ENCODE results near the gene EML2.

The EML2 gene

DNA sequence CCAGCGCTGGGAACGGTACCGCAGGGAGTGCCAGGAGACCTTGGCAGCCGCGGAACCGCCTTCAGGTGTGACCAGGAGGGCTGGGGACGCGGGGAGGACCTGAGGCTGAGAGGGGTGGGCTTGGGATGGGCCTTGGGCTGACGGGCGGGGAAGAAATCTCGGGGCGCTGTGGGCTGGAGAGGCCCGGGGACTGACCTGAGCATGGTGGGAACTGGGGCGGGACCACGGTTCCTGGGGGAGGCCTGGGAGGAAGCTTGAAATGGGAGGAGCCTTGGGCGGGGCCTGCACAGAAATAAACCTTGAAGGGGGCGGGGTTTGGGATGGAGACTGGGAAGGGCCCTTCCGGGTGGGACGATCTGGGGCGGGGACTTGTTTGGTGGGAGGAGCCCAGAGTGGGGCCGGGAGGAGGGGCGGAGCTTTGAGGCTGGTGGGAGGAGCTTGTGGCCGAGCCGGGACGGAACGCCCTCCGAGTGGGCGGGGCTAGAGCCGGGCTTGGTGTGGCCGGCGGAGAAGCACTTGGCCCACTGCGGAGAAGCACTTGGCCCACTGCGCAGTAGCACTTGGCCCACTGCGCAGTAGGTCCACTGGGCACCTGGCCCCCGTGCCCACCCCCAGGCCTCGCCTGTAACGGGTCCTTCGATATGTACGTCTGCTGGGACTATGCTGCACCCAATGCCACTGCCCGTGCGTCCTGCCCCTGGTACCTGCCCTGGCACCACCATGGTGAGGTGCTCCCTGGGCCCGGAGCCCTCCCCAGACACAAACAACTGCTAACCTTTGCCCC is 31.7 kb upstream of the EML2 start:
- H3K9ac ChIP-seq (ENCODE audit: low read length), result peak overlapping the region; percentile 20
- H3K4me3 ChIP-seq (ENCODE audit: low read depth, low read length), result peak overlapping the region; percentile 69
- no peaks in the 10 kb centered on the region for H3K36me3 ChIP-seq (ENCODE audit: control insufficient read depth, insufficient read depth, low read length)
- H3K4me1 ChIP-seq (ENCODE audit: control insufficient read depth, insufficient read depth, low read length), result peaks cover 13% of the 10 kb centered on the region
- peaks cover 32% of the 10 kb centered on the region for H3K27me3 ChIP-seq (ENCODE audit: control insufficient read depth, insufficient read depth, low read length)
- H3K27ac ChIP-seq (ENCODE audit: low read depth, low read length), result no peak overlapping the region
- H3K9me3 ChIP-seq (ENCODE audit: control insufficient read depth, insufficient read depth, low read depth, low read length), result no peaks in the 10 kb centered on the region

DNA sequence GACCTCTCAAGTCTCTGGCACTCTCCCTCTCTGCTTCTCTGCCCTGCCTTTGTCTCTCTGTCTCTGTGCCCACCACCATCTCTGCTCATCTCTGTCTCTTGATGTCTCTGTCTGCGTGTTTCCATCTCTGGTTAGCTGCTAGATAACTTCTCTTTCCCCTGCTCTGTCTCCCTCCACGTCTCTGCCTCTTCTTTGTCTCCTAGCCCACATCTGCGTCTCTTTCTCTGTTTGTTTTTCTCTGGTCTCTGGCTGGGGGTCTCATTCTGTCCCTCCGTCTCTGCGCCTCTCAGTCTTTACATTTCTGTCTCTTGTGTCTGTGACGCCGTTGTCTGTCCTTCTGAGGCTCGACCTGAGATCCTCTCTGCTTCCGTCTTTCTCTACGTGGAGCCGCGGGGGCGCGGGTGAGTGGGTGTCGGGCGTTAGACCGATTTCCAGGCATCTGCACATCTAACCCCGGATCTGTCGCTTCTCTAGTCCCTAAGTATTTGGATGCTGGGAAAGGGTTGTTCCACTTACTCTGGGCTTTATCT is 29.2 kb upstream of the EML2 start:
- Histone ChIP-seq H3K9ac (ENCODE audit: low read length) (peak overlapping the region; percentile 21), H3K9me3 (ENCODE audit: control insufficient read depth, insufficient read depth, low read depth, low read length) (no peaks in the 10 kb centered on the region), H3K4me1 (ENCODE audit: control insufficient read depth, insufficient read depth, low read length) (peaks cover 13% of the 10 kb centered on the region), H3K27me3 (ENCODE audit: control insufficient read depth, insufficient read depth, low read length) (peaks cover 32% of the 10 kb centered on the region), H3K4me3 (ENCODE audit: low read depth, low read length) (peak overlapping the region; percentile 67), H3K27ac (ENCODE audit: low read depth, low read length) (no peak overlapping the region), H3K36me3 (ENCODE audit: control insufficient read depth, insufficient read depth, low read length) (no peaks in the 10 kb centered on the region)

DNA sequence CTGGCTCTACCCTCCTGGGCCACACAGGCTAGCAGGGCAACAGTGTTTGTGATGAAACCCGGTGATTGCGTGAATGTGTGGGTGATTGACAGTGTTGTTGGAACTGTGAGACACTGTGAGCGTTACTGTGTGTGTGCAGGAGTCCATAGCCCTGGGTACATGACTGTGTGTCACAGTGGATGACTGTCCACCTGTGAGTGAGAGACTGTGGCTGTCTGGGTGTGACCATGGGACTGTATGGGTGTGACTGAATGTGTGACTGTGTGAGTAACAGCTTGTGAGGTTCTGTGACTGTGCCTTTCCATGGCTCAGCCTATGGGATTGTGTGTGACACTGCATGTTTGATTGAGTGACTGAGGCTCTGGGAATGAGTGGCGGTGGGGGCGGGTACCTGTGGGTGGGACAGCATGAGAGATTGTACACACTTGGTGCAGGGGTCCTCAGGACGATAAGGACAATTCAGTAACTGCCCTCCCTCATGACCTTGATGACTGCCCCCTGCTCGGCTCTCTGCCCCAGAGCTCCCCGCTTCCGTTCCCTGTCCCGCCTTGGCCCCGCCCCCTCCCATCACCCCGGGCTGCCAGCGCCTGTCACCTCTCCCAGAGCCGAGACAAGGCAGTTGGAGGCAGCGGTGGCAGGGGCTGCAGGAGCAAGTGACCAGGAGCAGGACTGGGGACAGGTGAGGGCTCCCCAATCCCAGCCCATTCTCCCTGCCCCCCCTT is 28.6 kb upstream of the EML2 start, which contains the start of gene GIPR:
TSS of gene GIPR (plus strand) at position 602 of the 722 bp plus-strand sequence. CDS start 1,300 bp downstream, outside the sequence.
- Histone ChIP-seq H3K9ac (ENCODE audit: low read length) (peak within 1 kb of the TSS; percentile 21), H3K4me3 (ENCODE audit: low read depth, low read length) (peak within 1 kb of the TSS; percentile 67), H3K36me3 (ENCODE audit: control insufficient read depth, insufficient read depth, low read length) (no peaks in the 10 kb centered on the region), H3K9me3 (ENCODE audit: control insufficient read depth, insufficient read depth, low read depth, low read length) (no peaks in the 10 kb centered on the region), H3K27me3 (ENCODE audit: control insufficient read depth, insufficient read depth, low read length) (peaks cover 32% of the 10 kb centered on the region), H3K27ac (ENCODE audit: low read depth, low read length) (no peak within 1 kb of the TSS), H3K4me1 (ENCODE audit: control insufficient read depth, insufficient read depth, low read length) (peaks cover 13% of the 10 kb centered on the region)

DNA sequence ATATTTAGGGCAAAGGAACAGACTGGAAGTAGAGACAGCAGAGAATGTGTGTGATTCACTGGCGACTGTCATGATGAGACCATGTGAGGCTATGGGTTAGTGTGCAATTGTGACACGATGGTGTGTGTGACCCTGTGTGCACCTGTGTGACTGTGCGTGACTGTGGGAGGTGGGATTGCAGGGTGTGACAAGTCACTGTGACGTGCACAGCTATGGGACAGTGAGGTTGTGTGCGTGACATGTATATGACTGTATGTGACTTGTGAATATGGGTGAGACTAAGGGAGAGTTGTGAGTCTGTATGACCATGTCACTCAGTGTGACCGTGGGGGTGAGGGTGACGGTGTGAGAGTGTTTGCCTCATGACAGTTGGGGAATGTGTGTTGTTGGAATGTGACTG is 25.4 kb upstream of the EML2 start:
- H3K36me3 ChIP-seq (ENCODE audit: control insufficient read depth, insufficient read depth, low read length), result no peaks in the 10 kb centered on the region
- peaks cover 16% of the 10 kb centered on the region; the same call in 1 of the 2 replicates for H3K27me3 ChIP-seq (ENCODE audit: control insufficient read depth, insufficient read depth, low read length)
- H3K9me3 ChIP-seq (ENCODE audit: control insufficient read depth, insufficient read depth, low read depth, low read length), result no peaks in the 10 kb centered on the region
- no peak overlapping the region for H3K9ac ChIP-seq (ENCODE audit: low read length)
- H3K4me1 ChIP-seq (ENCODE audit: control insufficient read depth, insufficient read depth, low read length), result peaks cover 9% of the 10 kb centered on the region
- no peak overlapping the region for H3K27ac ChIP-seq (ENCODE audit: low read depth, low read length)
- no peak overlapping the region for H3K4me3 ChIP-seq (ENCODE audit: low read depth, low read length)

DNA sequence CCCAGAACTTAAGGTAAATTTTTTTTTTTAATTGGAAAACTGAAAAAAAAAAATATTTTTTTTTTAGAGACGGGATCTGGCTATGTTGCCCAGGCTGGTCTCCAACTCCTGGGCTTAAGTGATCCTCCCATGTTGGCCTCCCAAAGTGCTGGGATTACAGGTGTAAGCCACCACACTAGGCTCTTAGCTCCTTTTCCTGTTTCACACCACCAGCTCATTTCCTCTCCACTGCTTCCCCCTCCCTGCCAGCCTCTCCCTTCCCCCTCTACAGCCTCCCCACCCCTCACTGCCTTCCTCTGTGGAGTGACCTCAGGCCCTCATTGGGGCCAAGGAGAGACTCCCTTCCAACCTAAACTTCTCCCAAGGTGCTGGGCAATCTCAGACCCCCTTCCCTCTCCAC is 24.6 kb upstream of the EML2 start:
- Histone ChIP-seq H3K36me3 (ENCODE audit: control insufficient read depth, insufficient read depth, low read length) (no peaks in the 10 kb centered on the region), H3K4me1 (ENCODE audit: control insufficient read depth, insufficient read depth, low read length) (peaks cover 9% of the 10 kb centered on the region), H3K27me3 (ENCODE audit: control insufficient read depth, insufficient read depth, low read length) (peaks cover 8% of the 10 kb centered on the region; the same call in 1 of the 2 replicates), H3K27ac (ENCODE audit: low read depth, low read length) (no peak overlapping the region), H3K9ac (ENCODE audit: low read length) (no peak overlapping the region), H3K9me3 (ENCODE audit: control insufficient read depth, insufficient read depth, low read depth, low read length) (no peaks in the 10 kb centered on the region), H3K4me3 (ENCODE audit: low read depth, low read length) (no peak overlapping the region)

DNA sequence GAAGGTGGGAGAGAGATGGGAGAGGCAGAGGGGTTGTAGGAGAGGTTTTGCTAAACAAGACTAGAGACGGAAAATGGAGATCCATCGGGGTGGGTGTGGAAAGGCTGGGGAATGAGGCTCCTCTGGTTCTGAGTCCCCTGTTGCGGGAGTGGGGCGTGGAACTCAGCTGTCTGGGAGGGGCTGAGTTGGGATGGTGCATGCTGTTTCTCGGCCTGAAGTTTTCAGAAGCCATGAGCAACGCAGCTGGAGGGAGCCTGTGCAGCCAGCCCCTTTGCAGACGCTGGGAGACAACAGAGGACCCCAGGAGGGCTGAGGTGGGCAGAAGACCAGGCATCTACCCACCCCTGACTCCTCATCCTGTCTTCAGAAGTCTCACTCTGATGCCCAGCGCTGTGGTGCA is 21.4 kb upstream of the EML2 start:
- Histone ChIP-seq H3K36me3 (ENCODE audit: control insufficient read depth, insufficient read depth, low read length) (no peaks in the 10 kb centered on the region), H3K9ac (ENCODE audit: low read length) (no peak overlapping the region), H3K4me1 (ENCODE audit: control insufficient read depth, insufficient read depth, low read length) (0 out of 2 replicates have a peak, but pooled peaks cover 5% of the 10 kb centered on the region), H3K27ac (ENCODE audit: low read depth, low read length) (no peak overlapping the region), H3K4me3 (ENCODE audit: low read depth, low read length) (no peak overlapping the region), H3K27me3 (ENCODE audit: control insufficient read depth, insufficient read depth, low read length) (no peaks in the 10 kb centered on the region), H3K9me3 (ENCODE audit: control insufficient read depth, insufficient read depth, low read depth, low read length) (no peaks in the 10 kb centered on the region)

DNA sequence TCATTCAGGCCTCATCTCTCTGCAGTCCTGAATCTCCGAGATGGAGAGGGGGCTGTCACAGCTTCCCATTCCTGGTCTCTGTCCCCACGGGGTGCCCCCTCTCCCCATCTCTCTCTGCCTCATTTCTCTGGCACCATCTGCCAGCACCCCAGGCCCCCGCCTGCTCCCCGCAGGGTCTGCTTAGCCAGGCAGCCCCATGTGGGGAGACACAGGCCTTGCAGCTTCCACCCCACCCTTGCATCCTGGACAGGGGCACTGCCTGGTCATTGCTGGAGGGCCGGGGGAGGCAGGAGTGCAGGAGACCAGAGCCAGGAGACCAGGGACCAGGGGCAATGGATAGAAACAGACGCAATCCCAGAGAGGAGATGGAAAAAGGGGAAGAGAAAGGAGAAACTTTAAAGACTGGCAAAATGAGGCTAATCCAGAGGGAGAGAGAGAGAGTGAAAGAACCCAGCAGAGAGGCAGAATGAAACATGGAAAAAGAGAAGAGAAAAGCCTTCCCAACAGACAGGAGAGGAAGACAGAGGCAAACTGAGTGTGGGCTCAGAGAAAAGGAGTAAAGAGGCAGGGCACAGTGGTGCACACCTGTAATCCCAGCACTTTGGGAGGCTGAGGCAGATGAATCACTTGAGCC is 20.0 kb upstream of the EML2 start:
- Histone ChIP-seq H3K4me1 (ENCODE audit: control insufficient read depth, insufficient read depth, low read length) (0 out of 2 replicates have a peak, but pooled peaks cover 5% of the 10 kb centered on the region), H3K4me3 (ENCODE audit: low read depth, low read length) (no peak overlapping the region), H3K27ac (ENCODE audit: low read depth, low read length) (no peak overlapping the region), H3K9me3 (ENCODE audit: control insufficient read depth, insufficient read depth, low read depth, low read length) (no peaks in the 10 kb centered on the region), H3K27me3 (ENCODE audit: control insufficient read depth, insufficient read depth, low read length) (no peaks in the 10 kb centered on the region), H3K9ac (ENCODE audit: low read length) (no peak overlapping the region), H3K36me3 (ENCODE audit: control insufficient read depth, insufficient read depth, low read length) (no peaks in the 10 kb centered on the region)

DNA sequence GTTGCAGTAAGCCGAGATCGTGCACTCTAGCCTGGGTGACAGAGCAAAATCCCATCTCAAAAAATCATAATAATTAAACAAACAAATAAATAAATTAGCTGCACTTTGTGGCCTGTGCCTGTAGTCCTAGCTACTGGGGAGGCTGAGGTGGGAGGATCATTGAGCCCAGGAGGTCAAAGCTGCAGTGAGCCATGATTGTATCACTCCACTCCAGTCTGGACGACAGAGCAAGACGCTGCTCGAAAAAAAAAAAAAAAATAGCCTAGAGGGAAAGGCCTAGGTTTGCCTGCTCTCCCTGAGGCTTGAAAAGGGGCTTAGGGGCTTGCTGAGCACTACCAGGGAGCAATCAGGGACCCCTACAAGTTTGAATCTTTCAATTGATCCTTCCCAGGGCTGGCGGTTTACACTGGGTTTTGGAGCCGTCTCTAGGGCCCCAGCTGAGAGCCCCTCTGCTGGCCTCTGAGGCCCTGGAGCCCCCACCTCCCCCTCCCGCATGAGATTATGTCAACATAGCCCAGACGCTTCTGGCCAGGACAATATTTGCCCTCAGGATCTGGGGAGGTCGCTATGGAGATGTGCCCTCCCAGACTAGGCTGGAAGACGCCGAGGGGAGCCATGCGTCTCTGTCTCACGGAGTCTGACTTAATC is 18.4 kb upstream of the EML2 start:
- Histone ChIP-seq H3K4me1 (ENCODE audit: control insufficient read depth, insufficient read depth, low read length) (peaks cover 10% of the 10 kb centered on the region; the same call in 1 of the 2 replicates), H3K36me3 (ENCODE audit: control insufficient read depth, insufficient read depth, low read length) (no peaks in the 10 kb centered on the region), H3K9me3 (ENCODE audit: control insufficient read depth, insufficient read depth, low read depth, low read length) (no peaks in the 10 kb centered on the region), H3K27me3 (ENCODE audit: control insufficient read depth, insufficient read depth, low read length) (no peaks in the 10 kb centered on the region), H3K4me3 (ENCODE audit: low read depth, low read length) (no peak overlapping the region), H3K27ac (ENCODE audit: low read depth, low read length) (no peak overlapping the region), H3K9ac (ENCODE audit: low read length) (no peak overlapping the region)

DNA sequence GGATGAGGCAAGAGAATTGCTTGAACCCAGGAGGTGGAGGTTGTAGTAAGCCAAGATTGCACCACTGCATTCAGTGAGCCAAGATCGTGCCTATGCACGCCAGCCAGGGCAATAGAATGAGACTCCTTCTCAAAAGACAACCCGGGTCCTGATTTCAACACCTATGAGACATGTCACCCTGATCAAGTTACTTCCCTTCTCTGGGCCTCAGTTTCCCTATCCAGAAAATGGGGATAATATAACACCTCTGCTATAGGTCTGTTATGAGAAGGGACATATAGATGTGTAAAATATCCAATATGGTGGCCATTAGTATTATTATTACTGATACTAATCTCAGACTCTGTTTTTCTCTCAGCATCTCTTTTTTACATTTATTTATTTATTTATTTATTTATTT is 15.9 kb upstream of the EML2 start:
- Histone ChIP-seq H3K4me3 (ENCODE audit: low read depth, low read length) (no peak overlapping the region), H3K27ac (ENCODE audit: low read depth, low read length) (no peak overlapping the region), H3K9me3 (ENCODE audit: control insufficient read depth, insufficient read depth, low read depth, low read length) (no peaks in the 10 kb centered on the region), H3K36me3 (ENCODE audit: control insufficient read depth, insufficient read depth, low read length) (no peaks in the 10 kb centered on the region), H3K9ac (ENCODE audit: low read length) (no peak overlapping the region), H3K27me3 (ENCODE audit: control insufficient read depth, insufficient read depth, low read length) (no peaks in the 10 kb centered on the region), H3K4me1 (ENCODE audit: control insufficient read depth, insufficient read depth, low read length) (peaks cover 10% of the 10 kb centered on the region; the same call in 1 of the 2 replicates)

DNA sequence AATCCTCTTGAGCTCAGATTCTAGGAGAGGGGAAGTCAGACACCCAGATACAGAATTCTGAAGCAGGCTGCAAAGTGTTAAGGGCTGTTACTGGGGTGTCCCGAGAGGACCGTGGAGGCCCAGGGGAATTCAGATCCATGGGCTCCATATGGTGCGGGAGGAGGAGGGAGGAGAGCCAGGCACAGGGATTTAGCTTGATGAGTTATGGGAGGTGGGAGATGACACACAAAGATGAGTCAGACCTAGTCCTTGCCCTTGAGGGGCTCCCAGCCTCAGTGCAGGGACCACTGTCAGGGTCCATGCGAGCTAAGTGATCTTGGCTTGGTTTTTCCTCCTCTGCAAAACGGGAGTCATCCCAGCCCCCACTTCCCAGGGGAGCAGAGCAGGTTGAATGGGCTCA is 14.4 kb upstream of the EML2 start:
- no peaks in the 10 kb centered on the region for H3K36me3 ChIP-seq (ENCODE audit: control insufficient read depth, insufficient read depth, low read length)
- no peak overlapping the region for H3K27ac ChIP-seq (ENCODE audit: low read depth, low read length)
- no peak overlapping the region for H3K4me3 ChIP-seq (ENCODE audit: low read depth, low read length)
- H3K27me3 ChIP-seq (ENCODE audit: control insufficient read depth, insufficient read depth, low read length), result no peaks in the 10 kb centered on the region
- no peak overlapping the region for H3K9ac ChIP-seq (ENCODE audit: low read length)
- H3K9me3 ChIP-seq (ENCODE audit: control insufficient read depth, insufficient read depth, low read depth, low read length), result no peaks in the 10 kb centered on the region
- peaks cover 10% of the 10 kb centered on the region; the same call in 1 of the 2 replicates for H3K4me1 ChIP-seq (ENCODE audit: control insufficient read depth, insufficient read depth, low read length)

Data from HUES6 (cell line).